Panc1 (cell line): Measurements from ENCODE around the gene POLG2. TPM values are rescaled to one million over a fixed set of nuclear protein-coding genes. Genes with fewer than 3 reads are reported as not detected.

Source experiments
- ATAC-seq: fragments of 200-7000 bp; cut with Tn5 transposase; 2 replicates; pipeline ENCODE4 v1.9.1; 2020; ENCODE audit warnings: mild to moderate bottlenecking, moderate library complexity
- BruUV-seq: library from RNA; stranded (reverse); fragments of 400-500 nt; replicated peaks from 2 replicates; lab custom pipeline; 2021; lab: Mats Ljungman, UMichigan
- CTCF ChIA-PET: fragments of 300-600 bp; sonication (Branson Sonifier 250); formaldehyde crosslinking; loops from one replicate; lab custom pipeline; 2022; ENCODE audit warnings: antibody characterized with exemption; lab: Charles Lee
- POLR2A ChIA-PET: fragments of 300-600 bp; sonication (Branson Sonifier 250); formaldehyde crosslinking; loops from one replicate; lab custom pipeline; 2022; ENCODE audit warnings: antibody characterized with exemption; lab: Charles Lee
- DNase-seq: peaks from one replicate; pipeline ENCODE4 v3.0.0-alpha.2; 2010; ENCODE audit warnings: low read depth, low spot score
- H3K27ac ChIP-seq: 2 replicates; pipeline ENCODE4 v1.5.1; 2011; ENCODE audit warnings: mild to moderate bottlenecking, low read length, inconsistent platforms
- H3K27me3 ChIP-seq: fragments of 200-500 bp; sonication (Bioruptor generic); 2 replicates; pipeline ENCODE4 v1.6.0; 2014; ENCODE audit warnings: low read length, inconsistent platforms; ENCODE audit not compliant: control insufficient read depth, insufficient read depth
- H3K36me3 ChIP-seq: fragments of 200-500 bp; sonication (Bioruptor generic); 2 replicates; pipeline ENCODE4 v1.5.1; 2014; ENCODE audit warnings: inconsistent platforms, mild to moderate bottlenecking, low read length, moderate library complexity; ENCODE audit not compliant: control insufficient read depth, insufficient read depth
- H3K4me1 ChIP-seq: 2 replicates; pipeline ENCODE4 v1.5.1; 2011; ENCODE audit warnings: inconsistent platforms, mild to moderate bottlenecking, low read length, moderate library complexity; ENCODE audit not compliant: control insufficient read depth, insufficient read depth
- H3K4me3 ChIP-seq, 2 experiments: 2 replicates each; pipeline ENCODE4 v1.5.1; 2011 to 2012; ENCODE audit warnings: low read depth in 2 of 2, low read length in 2 of 2, mild to moderate bottlenecking in 2 of 2, inconsistent platforms in 1 of 2, moderate library complexity in 1 of 2
- H3K9me3 ChIP-seq: fragments of 200-500 bp; sonication (Bioruptor generic); 2 replicates; pipeline ENCODE4 v1.5.1; 2014; ENCODE audit warnings: low read depth, mild to moderate bottlenecking, inconsistent platforms, low read length, moderate library complexity; ENCODE audit not compliant: control insufficient read depth, insufficient read depth
- CTCF ChIP-seq: fragments of 450-650 bp; IDR thresholded peaks from 2 replicates; pipeline ENCODE4 v1.5.1; 2017; ENCODE audit warnings: mild to moderate bottlenecking
- POLR2AphosphoS5 ChIP-seq: IDR thresholded peaks from 2 replicates; pipeline ENCODE4 v1.6.1; 2012; ENCODE audit warnings: mild to moderate bottlenecking, low read depth, low read length, moderate library complexity
- SIN3A ChIP-seq: IDR thresholded peaks from 2 replicates; pipeline ENCODE4 v1.6.1; 2012; ENCODE audit warnings: low read depth, mild to moderate bottlenecking, low read length, moderate library complexity, borderline replicate concordance; ENCODE audit not compliant: insufficient read depth
- TCF7L2 ChIP-seq: IDR thresholded peaks from 2 replicates; pipeline ENCODE4 v1.6.1; 2011; ENCODE audit warnings: mild to moderate bottlenecking, low read depth, low read length, inconsistent platforms
- in situ Hi-C: cut with HindIII; loops from 2 replicates; pipeline ENCODE4 v1.10.0; 2016; ENCODE audit warnings: low sequenced_read_pairs, low pct_unique_long_range_greater_than_20kb
- intact Hi-C: fragments of 100-400 bp; cut with micrococcal nuclease; formaldehyde crosslinking; loops from one replicate; pipeline ENCODE4 v1.10.0; 2022; ENCODE audit not compliant: unreplicated experiment
- total RNA-seq: library from RNA; stranded (reverse); gene quantifications from one replicate; pipeline ENCODE4 v1.2.1, GENCODE V29; 2021; ENCODE audit not compliant: unreplicated experiment
- TF ChIP-seq, protein P1 (sequence below), 2 experiments: IDR thresholded peaks; 2 replicates each; pipeline ENCODE4 v1.6.1; 2011 to 2012; ENCODE audit warnings: low read depth in 2 of 2, control low read depth in 1 of 2, low read length in 1 of 2, mild to moderate bottlenecking in 1 of 2, moderate library complexity in 1 of 2; ENCODE audit not compliant: insufficient read depth in 1 of 2

The POLG2 gene
- total RNA-seq, 1 experiment from 2014 or later = 19.6 TPM

- ATAC-seq (no peak), DNase-seq (no peak)
- no peaks in the 10 kb centered on the region for H3K9me3 ChIP-seq
- POLR2A ChIA-PET = no interaction called here
- BruUV-seq = no TSS peak
- H3K36me3 ChIP-seq = no peaks in the 10 kb centered on the region
- no peak overlapping the region for H3K27ac ChIP-seq
- no peaks in the 10 kb centered on the region for H3K4me1 ChIP-seq
- in situ Hi-C loops (no loop called here), intact Hi-C loops (no loop called here)
- TF ChIP-seq TCF7L2 = no peak
- no peak for TF ChIP-seq CTCF
- TF ChIP-seq, protein P1, sequence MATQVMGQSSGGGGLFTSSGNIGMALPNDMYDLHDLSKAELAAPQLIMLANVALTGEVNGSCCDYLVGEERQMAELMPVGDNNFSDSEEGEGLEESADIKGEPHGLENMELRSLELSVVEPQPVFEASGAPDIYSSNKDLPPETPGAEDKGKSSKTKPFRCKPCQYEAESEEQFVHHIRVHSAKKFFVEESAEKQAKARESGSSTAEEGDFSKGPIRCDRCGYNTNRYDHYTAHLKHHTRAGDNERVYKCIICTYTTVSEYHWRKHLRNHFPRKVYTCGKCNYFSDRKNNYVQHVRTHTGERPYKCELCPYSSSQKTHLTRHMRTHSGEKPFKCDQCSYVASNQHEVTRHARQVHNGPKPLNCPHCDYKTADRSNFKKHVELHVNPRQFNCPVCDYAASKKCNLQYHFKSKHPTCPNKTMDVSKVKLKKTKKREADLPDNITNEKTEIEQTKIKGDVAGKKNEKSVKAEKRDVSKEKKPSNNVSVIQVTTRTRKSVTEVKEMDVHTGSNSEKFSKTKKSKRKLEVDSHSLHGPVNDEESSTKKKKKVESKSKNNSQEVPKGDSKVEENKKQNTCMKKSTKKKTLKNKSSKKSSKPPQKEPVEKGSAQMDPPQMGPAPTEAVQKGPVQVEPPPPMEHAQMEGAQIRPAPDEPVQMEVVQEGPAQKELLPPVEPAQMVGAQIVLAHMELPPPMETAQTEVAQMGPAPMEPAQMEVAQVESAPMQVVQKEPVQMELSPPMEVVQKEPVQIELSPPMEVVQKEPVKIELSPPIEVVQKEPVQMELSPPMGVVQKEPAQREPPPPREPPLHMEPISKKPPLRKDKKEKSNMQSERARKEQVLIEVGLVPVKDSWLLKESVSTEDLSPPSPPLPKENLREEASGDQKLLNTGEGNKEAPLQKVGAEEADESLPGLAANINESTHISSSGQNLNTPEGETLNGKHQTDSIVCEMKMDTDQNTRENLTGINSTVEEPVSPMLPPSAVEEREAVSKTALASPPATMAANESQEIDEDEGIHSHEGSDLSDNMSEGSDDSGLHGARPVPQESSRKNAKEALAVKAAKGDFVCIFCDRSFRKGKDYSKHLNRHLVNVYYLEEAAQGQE (IDR thresholded peaks at IDR 0.05; ENCODE audit: insufficient read depth in 1 of 2, low read depth in 2 of 2, low read length in 1 of 2) = no peak
- TF ChIP-seq SIN3A = no peak
- no peak for TF ChIP-seq POLR2AphosphoS5
- no peaks in the 10 kb centered on the region for H3K27me3 ChIP-seq
- CTCF ChIA-PET = no interaction called here
- H3K4me3 ChIP-seq = no peak overlapping the region
Observed at GRCh38 chr17:64466019-64466735, 30.7 kb downstream of the POLG2 start.

- no TSS peak for BruUV-seq
- Histone ChIP-seq H3K4me1 (no peaks in the 10 kb centered on the region), H3K27ac (no peak overlapping the region), H3K4me3 (no peak overlapping the region), H3K27me3 (no peaks in the 10 kb centered on the region), H3K9me3 (no peaks in the 10 kb centered on the region), H3K36me3 (no peaks in the 10 kb centered on the region)
- ATAC-seq = no peak
- CTCF ChIA-PET = no interaction called here
- in situ Hi-C loops = no loop called here
- DNase-seq = no peak
- POLR2A ChIA-PET = no interaction called here
- TF ChIP-seq SIN3A (no peak), TCF7L2 (no peak), POLR2AphosphoS5 (no peak), CTCF (no peak)
- TF ChIP-seq, protein P1 (IDR thresholded peaks at IDR 0.05; ENCODE audit: insufficient read depth in 1 of 2, low read depth in 2 of 2, low read length in 1 of 2) = no peak
- intact Hi-C loops = no loop called here
Observed at GRCh38 chr17:64461788-64462187, 35.1 kb downstream of the POLG2 start.
